K562 (cell line): ENCODE results near the gene HYI. TPM values are rescaled to one million over a fixed set of nuclear protein-coding genes. Genes with fewer than 3 reads are reported as not detected.

Experiments used
- ATAC-seq: fragments of 200-7000 bp; cut with Tn5 transposase; 3 replicates; pipeline ENCODE4 v1.9.1; 2020; ENCODE audit warnings: moderate library complexity
- BruUV-seq: library from RNA; stranded (reverse); fragments of 400-500 nt; replicated peaks from 2 replicates; lab custom pipeline; 2021; lab: Mats Ljungman, UMichigan
- CTCF ChIA-PET: fragments of 300-600 bp; formaldehyde crosslinking; extraction: SDS; loops from one replicate; lab custom pipeline; 2021; ENCODE audit warnings: low intra/inter-chr PET ratio; lab: Yijun Ruan, JAX
- POLR2A ChIA-PET: fragments of 300-600, 350-650 bp; sonication (Branson Sonifier 250); formaldehyde crosslinking; extraction: SDS; loops from one replicate; lab custom pipeline; 2021; ENCODE audit warnings: antibody characterized with exemption, inconsistent platforms; lab: Yijun Ruan, JAX
- DNase-seq, 4 experiments: peaks; one replicate each; pipeline versions ENCODE4 v3.0.0 to v3.0.0-alpha.2; 2011 to 2018; ENCODE audit warnings: low spot score in 3 of 4, mixed read lengths in 3 of 4; ENCODE audit errors: extremely low read depth in 1 of 4
- FAIRE-seq: peaks from 2 replicates; lab custom pipeline; 2011; peaks lifted over from hg19 to GRCh38; lab: Jason Lieb, UNC
- H2AFZ ChIP-seq: 2 replicates; pipeline ENCODE4 v1.6.0; 2011; ENCODE audit warnings: low read depth, low read length, control low read depth, inconsistent platforms
- H3K27ac ChIP-seq: fragments of 200-600 bp; 3 replicates; pipeline ENCODE4 v1.8.0; 2011; ENCODE audit warnings: low read depth, mild to moderate bottlenecking, control low read depth, inconsistent platforms, low read length, moderate library complexity, mixed read lengths; ENCODE audit errors: extremely low read depth
- H3K27me3 ChIP-seq, 2 experiments: fragments of 300-600 bp in 1 of 2; 2 replicates in 1 of 2; 3 replicates in 1 of 2; pipeline versions ENCODE4 v1.6.0 to v1.8.0; 2011; ENCODE audit warnings: inconsistent platforms in 2 of 2, low read length in 2 of 2, mild to moderate bottlenecking in 1 of 2, mixed read lengths in 1 of 2, moderate library complexity in 1 of 2; ENCODE audit not compliant: control insufficient read depth in 2 of 2, insufficient read depth in 2 of 2
- H3K36me3 ChIP-seq: fragments of 300-600 bp; 3 replicates; pipeline ENCODE4 v1.8.0; 2011; ENCODE audit warnings: mild to moderate bottlenecking, low read length, inconsistent platforms; ENCODE audit not compliant: control insufficient read depth, insufficient read depth
- H3K4me1 ChIP-seq, 2 experiments: fragments of 200-600 bp in 1 of 2; replicated peaks in 1 of 2; 2 replicates in 1 of 2; 3 replicates in 1 of 2; pipeline versions ENCODE4 v1.5.1 to v1.8.0; 2011; ENCODE audit warnings: inconsistent platforms in 2 of 2, low read length in 2 of 2, mild to moderate bottlenecking in 1 of 2, mixed read lengths in 1 of 2, moderate library complexity in 1 of 2; ENCODE audit not compliant: control insufficient read depth in 2 of 2, insufficient read depth in 2 of 2
- H3K4me2 ChIP-seq: 2 replicates; pipeline ENCODE4 v1.6.1; 2011; ENCODE audit warnings: low read length, control low read depth, inconsistent platforms, mixed read lengths; ENCODE audit not compliant: insufficient read depth
- H3K4me3 ChIP-seq: fragments of 200-600 bp; sonication (generic), shearing (Covaris generic); 2 replicates; pipeline ENCODE4 v1.5.1; 2016; ENCODE audit warnings: control low read depth, inconsistent platforms
- H3K79me2 ChIP-seq: fragments of 200-600 bp; 3 replicates; pipeline ENCODE4 v1.8.0; 2011; ENCODE audit warnings: low read length, inconsistent platforms; ENCODE audit not compliant: control insufficient read depth, insufficient read depth
- H3K9ac ChIP-seq, 2 experiments: 2 replicates each; pipeline versions ENCODE4 v1.6.0 to v1.6.1; 2011; ENCODE audit warnings: low read depth in 2 of 2, low read length in 2 of 2, control low read depth in 1 of 2, inconsistent platforms in 1 of 2, mild to moderate bottlenecking in 1 of 2, mixed read lengths in 1 of 2; ENCODE audit not compliant: insufficient read depth in 1 of 2
- H3K9me1 ChIP-seq: one replicate; pipeline ENCODE4 v1.6.0; 2011; ENCODE audit warnings: inconsistent platforms, mild to moderate bottlenecking, low read length, moderate library complexity; ENCODE audit not compliant: control insufficient read depth, insufficient read depth
- H3K9me3 ChIP-seq: replicated peaks from 2 replicates; pipeline ENCODE4 v1.5.1; 2011; ENCODE audit warnings: low read depth, low read length, inconsistent platforms; ENCODE audit not compliant: control insufficient read depth, insufficient read depth
- H4K20me1 ChIP-seq: replicated peaks from 2 replicates; pipeline ENCODE4 v1.6.1; 2011; ENCODE audit warnings: low read length, inconsistent platforms, mixed read lengths; ENCODE audit not compliant: control insufficient read depth, insufficient read depth
- CBX8 ChIP-seq: fragments of 200-600 bp; sonication (generic); IDR thresholded peaks from 2 replicates; pipeline ENCODE4 v1.6.1; 2012; ENCODE audit warnings: borderline replicate concordance, mixed run types, low read depth, mild to moderate bottlenecking, moderate library complexity, mixed read lengths, low read length, control low read depth, inconsistent platforms; ENCODE audit not compliant: poor library complexity, severe bottlenecking; ENCODE audit errors: extremely low read depth
- FOXA3 ChIP-seq, 2 experiments: fragments of 450-650 bp in 1 of 2; sonication (generic) in 1 of 2; formaldehyde crosslinking; IDR thresholded peaks in 1 of 2; conservative IDR thresholded peaks in 1 of 2; 2 replicates each; pipeline versions ENCODE4 v1.4.0 to v1.8.0; 2020 to 2022; ENCODE audit warnings: mild to moderate bottlenecking in 2 of 2, missing genetic modification reagents in 1 of 2
- HDAC3 ChIP-seq: fragments of 450-650 bp; IDR thresholded peaks from 2 replicates; pipeline ENCODE4 v1.6.1; 2018; ENCODE audit warnings: borderline replicate concordance, mild to moderate bottlenecking, moderate library complexity; ENCODE audit not compliant: partially characterized antibody
- MAFG ChIP-seq: fragments of 450-650 bp; conservative IDR thresholded peaks from 2 replicates; pipeline ENCODE4 v1.6.1; 2016; ENCODE audit warnings: missing genetic modification characterization, missing compliant biosample characterization
- MXI1 ChIP-seq: IDR thresholded peaks from 2 replicates; pipeline ENCODE4 v1.6.1; 2011; ENCODE audit warnings: low read depth, mild to moderate bottlenecking, improper control_type of control experiment, low read length
- MYNN ChIP-seq, 2 experiments: sonication (generic); formaldehyde crosslinking in 1 of 2; IDR thresholded peaks; 2 replicates each; pipeline versions ENCODE4 v1.5.0 to v1.6.1; 2016 to 2020; ENCODE audit warnings: antibody characterized with exemption in 1 of 2, missing genetic modification reagents in 1 of 2
- RCOR1 ChIP-seq, 2 experiments: IDR thresholded peaks; 2 replicates each; pipeline ENCODE4 v1.6.1; 2012; ENCODE audit warnings: low read depth in 2 of 2, low read length in 2 of 2, borderline replicate concordance in 1 of 2, improper control_type of control experiment in 1 of 2
- TRIM24 ChIP-seq, 2 experiments: fragments of 450-650 bp; IDR thresholded peaks; 2 replicates each; pipeline ENCODE4 v1.6.1; 2016
- ZBTB8A ChIP-seq: fragments of 450-650 bp; IDR thresholded peaks from 2 replicates; pipeline ENCODE4 v1.6.1; 2018; ENCODE audit warnings: mild to moderate bottlenecking, moderate library complexity; ENCODE audit not compliant: partially characterized antibody
- ZNF133 ChIP-seq: fragments of 250-450 bp; sonication (Bioruptor Pico); IDR thresholded peaks from 2 replicates; pipeline ENCODE4 v1.4.0; 2020; ENCODE audit warnings: mild to moderate bottlenecking
- ZNF551 ChIP-seq: fragments of 250-450 bp; sonication (Bioruptor Pico); IDR thresholded peaks from 2 replicates; pipeline ENCODE4 v1.5.0; 2021; ENCODE audit warnings: mild to moderate bottlenecking, moderate library complexity
- ZZZ3 ChIP-seq: fragments of 450-650 bp; IDR thresholded peaks from 2 replicates; pipeline ENCODE4 v1.6.1; 2016; ENCODE audit warnings: antibody characterized with exemption, mild to moderate bottlenecking, moderate library complexity
- WGBS: fragments of 100-300 bp; shearing (Covaris generic); methylation state at CpG from one replicate; pipeline ENCODE4 v1.1.6; 2016; ENCODE audit warnings: low coverage, mixed read lengths; ENCODE audit not compliant: insufficient coverage; ENCODE audit errors: missing lambda C conversion rate; 5-methylcytosine and 5-hydroxymethylcytosine counted together
- in situ Hi-C: fragments of 300-500 bp; cut with MboI; formaldehyde crosslinking; loops from 4 replicates; pipeline ENCODE4 v1.15.0; 2018; ENCODE audit warnings: inconsistent platforms, mixed read lengths
- intact Hi-C: fragments of 100-400 bp; cut with micrococcal nuclease; formaldehyde crosslinking; loops from 2 replicates; pipeline ENCODE4 v1.14.2; 2022
- polyA plus RNA-seq, 8 experiments: library from polyadenylated mRNA; depleted of rRNA in 4 of 8; stranded (reverse) in 5 of 8; unstranded in 3 of 8; fragments of >200 nt; fragmentation: Nextera tagmentation in 2 of 8; fragmentation: Illumina TruSeq in 1 of 8; extraction: Ambion mirVana in 2 of 8; extraction: Trizol in 1 of 8; gene quantifications; 2 replicates each; pipeline versions ENCODE4 v1.2.1 to v1.2.3, GENCODE V29; 2011 to 2014; ENCODE audit warnings: inconsistent platforms in 1 of 8, missing spikeins in 1 of 8
- total RNA-seq, 7 experiments: library from RNA; depleted of rRNA in 6 of 7; stranded (reverse); fragments of >200 nt in 6 of 7; fragmentation: Illumina TruSeq in 2 of 7; extraction: Trizol in 2 of 7; gene quantifications; 2 replicates each; pipeline versions ENCODE4 v1.2.1 to v1.2.3, GENCODE V29; 2011 to 2021; ENCODE audit warnings: low replicate concordance in 1 of 7
- TF ChIP-seq, protein P1 (sequence below): sonication (generic); formaldehyde crosslinking; IDR thresholded peaks from 2 replicates; pipeline ENCODE4 v1.8.1; 2023; ENCODE audit warnings: mild to moderate bottlenecking, missing genetic modification reagents
- TF ChIP-seq, protein P2 (sequence below): fragments of 250-450 bp; sonication (Bioruptor Pico); IDR thresholded peaks from 2 replicates; pipeline ENCODE4 v1.5.0; 2021; ENCODE audit warnings: mild to moderate bottlenecking, borderline replicate concordance
- TF ChIP-seq, protein P3 (sequence below): IDR thresholded peaks from 2 replicates; pipeline ENCODE4 v1.6.1; 2016; ENCODE audit warnings: missing genetic modification characterization, missing compliant biosample characterization

The HYI gene
- total and polyA plus RNA-seq, 9 of the 15 experiments (the other 6 are each of a cell fraction or from before 2014, with no cell fraction given): 0.04 to 4.1 (median 1.4) TPM; not detected in 1

DNA sequence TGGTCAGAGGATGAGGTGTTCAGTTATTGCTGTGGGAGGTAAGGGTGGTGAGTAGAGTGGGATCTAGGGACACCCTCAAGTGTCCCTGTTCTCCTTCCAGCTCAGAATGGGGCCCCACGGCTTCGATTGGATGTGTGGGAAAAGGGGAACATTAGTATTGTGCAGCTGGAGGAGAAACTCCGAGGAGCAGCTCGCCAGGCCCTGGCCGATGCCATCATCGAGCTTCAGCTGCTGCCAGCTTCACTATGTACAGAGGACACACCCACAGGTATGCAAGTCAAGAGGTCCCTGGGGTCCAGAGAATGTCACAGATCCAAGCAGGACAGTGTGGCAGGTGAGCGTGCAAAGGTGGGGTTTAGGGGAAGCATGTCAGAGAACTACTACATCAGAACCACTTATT lies 13.9 kb downstream of the HYI start:
- CTCF ChIA-PET: no interaction called here
- intact Hi-C loops: no loop called here
- DNase-seq (no peak), ATAC-seq (no peak), FAIRE-seq (no peak)
- H3K27me3 ChIP-seq: no peaks in the 10 kb centered on the region
- H3K4me1 ChIP-seq: peaks cover 2% of the 10 kb centered on the region in 2 experiments; a peak in 3 of 5 replicates
- no peak overlapping the region for H3K9ac ChIP-seq
- no peak overlapping the region for H2AFZ ChIP-seq
- no peak overlapping the region for H3K4me2 ChIP-seq
- POLR2A ChIA-PET: interaction anchor here (0.5 to 1.1 kb wide), 3 partner anchors 13 to 294 kb away, joined by 3 to 4 read pairs (median 4); no protein-coding TSS in a partner anchor
- H3K4me3 ChIP-seq: no peak overlapping the region
- H3K27ac ChIP-seq: no peak overlapping the region
- H3K9me1 ChIP-seq: peaks cover 4% of the 10 kb centered on the region
- in situ Hi-C loops: no loop called here
- H4K20me1 ChIP-seq: no peaks in the 10 kb centered on the region; the same call in 1 of the 2 replicates
- no peaks in the 10 kb centered on the region for H3K79me2 ChIP-seq
- peaks cover 28% of the 10 kb centered on the region; the same call in 2 of the 3 replicates for H3K36me3 ChIP-seq
- BruUV-seq: no TSS peak
- no peaks in the 10 kb centered on the region for H3K9me3 ChIP-seq
- 82% methylated on average over 7 of the region's 7 CpGs for WGBS
- TF ChIP-seq ZZZ3 (no peak), ZBTB8A (no peak), TRIM24 (IDR thresholded peaks at IDR 0.05) (no peak), RCOR1 (IDR thresholded peaks at IDR 0.05; ENCODE audit: borderline replicate concordance in 1 of 2, low read depth in 2 of 2, low read length in 2 of 2) (no peak), MYNN (IDR thresholded peaks at IDR 0.05) (no peak), MYNN (CRISPR knock-in tag; IDR thresholded peaks at IDR 0.05) (no peak), HDAC3 (no peak), MAFG (tag) (no peak), MXI1 (no peak), CBX8 (no peak), FOXA3 (CRISPR knock-in tag; conservative IDR thresholded peaks at IDR 0.05 in 1 of 2, IDR thresholded peaks at IDR 0.05 in 1 of 2) (no peak), ZNF551 (CRISPR knock-in tag) (no peak), ZNF133 (CRISPR knock-in tag) (no peak)
- TF ChIP-seq, protein P1, sequence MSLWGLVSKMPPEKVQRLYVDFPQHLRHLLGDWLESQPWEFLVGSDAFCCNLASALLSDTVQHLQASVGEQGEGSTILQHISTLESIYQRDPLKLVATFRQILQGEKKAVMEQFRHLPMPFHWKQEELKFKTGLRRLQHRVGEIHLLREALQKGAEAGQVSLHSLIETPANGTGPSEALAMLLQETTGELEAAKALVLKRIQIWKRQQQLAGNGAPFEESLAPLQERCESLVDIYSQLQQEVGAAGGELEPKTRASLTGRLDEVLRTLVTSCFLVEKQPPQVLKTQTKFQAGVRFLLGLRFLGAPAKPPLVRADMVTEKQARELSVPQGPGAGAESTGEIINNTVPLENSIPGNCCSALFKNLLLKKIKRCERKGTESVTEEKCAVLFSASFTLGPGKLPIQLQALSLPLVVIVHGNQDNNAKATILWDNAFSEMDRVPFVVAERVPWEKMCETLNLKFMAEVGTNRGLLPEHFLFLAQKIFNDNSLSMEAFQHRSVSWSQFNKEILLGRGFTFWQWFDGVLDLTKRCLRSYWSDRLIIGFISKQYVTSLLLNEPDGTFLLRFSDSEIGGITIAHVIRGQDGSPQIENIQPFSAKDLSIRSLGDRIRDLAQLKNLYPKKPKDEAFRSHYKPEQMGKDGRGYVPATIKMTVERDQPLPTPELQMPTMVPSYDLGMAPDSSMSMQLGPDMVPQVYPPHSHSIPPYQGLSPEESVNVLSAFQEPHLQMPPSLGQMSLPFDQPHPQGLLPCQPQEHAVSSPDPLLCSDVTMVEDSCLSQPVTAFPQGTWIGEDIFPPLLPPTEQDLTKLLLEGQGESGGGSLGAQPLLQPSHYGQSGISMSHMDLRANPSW (CRISPR knock-in tag): no peak
- TF ChIP-seq, protein P2, sequence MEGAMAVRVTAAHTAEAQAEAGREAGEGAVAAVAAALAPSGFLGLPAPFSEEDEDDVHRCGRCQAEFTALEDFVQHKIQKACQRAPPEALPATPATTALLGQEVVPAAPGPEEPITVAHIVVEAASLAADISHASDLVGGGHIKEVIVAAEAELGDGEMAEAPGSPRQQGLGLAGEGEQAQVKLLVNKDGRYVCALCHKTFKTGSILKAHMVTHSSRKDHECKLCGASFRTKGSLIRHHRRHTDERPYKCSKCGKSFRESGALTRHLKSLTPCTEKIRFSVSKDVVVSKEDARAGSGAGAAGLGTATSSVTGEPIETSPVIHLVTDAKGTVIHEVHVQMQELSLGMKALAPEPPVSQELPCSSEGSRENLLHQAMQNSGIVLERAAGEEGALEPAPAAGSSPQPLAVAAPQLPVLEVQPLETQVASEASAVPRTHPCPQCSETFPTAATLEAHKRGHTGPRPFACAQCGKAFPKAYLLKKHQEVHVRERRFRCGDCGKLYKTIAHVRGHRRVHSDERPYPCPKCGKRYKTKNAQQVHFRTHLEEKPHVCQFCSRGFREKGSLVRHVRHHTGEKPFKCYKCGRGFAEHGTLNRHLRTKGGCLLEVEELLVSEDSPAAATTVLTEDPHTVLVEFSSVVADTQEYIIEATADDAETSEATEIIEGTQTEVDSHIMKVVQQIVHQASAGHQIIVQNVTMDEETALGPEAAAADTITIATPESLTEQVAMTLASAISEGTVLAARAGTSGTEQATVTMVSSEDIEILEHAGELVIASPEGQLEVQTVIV (CRISPR knock-in tag): no peak
- TF ChIP-seq, protein P3, sequence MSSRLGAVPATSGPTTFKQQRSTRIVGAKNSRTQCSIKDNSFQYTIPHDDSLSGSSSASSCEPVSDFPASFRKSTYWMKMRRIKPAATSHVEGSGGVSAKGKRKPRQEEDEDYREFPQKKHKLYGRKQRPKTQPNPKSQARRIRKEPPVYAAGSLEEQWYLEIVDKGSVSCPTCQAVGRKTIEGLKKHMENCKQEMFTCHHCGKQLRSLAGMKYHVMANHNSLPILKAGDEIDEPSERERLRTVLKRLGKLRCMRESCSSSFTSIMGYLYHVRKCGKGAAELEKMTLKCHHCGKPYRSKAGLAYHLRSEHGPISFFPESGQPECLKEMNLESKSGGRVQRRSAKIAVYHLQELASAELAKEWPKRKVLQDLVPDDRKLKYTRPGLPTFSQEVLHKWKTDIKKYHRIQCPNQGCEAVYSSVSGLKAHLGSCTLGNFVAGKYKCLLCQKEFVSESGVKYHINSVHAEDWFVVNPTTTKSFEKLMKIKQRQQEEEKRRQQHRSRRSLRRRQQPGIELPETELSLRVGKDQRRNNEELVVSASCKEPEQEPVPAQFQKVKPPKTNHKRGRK: no peak
